PC-3 (cell line): Measurements from ENCODE around the gene PIAS4. TPM values are rescaled to one million over a fixed set of nuclear protein-coding genes. Genes with fewer than 3 reads are reported as not detected.

Experiments
- ATAC-seq: fragments of 200-7000 bp; cut with Tn5 transposase; 2 replicates; pipeline ENCODE4 v1.9.1; 2020; ENCODE audit warnings: mild to moderate bottlenecking, moderate library complexity
- BruUV-seq: library from RNA; stranded (reverse); fragments of 400-500 nt; replicated peaks from 2 replicates; lab custom pipeline; 2021; lab: Mats Ljungman, UMichigan
- CTCF ChIA-PET: fragments of 300-600 bp; sonication (Branson Sonifier 250); formaldehyde crosslinking; loops from one replicate; lab custom pipeline; 2022; ENCODE audit warnings: antibody characterized with exemption; lab: Charles Lee
- POLR2A ChIA-PET: fragments of 300-600 bp; sonication (Branson Sonifier 250); formaldehyde crosslinking; loops from one replicate; lab custom pipeline; 2022; ENCODE audit warnings: antibody characterized with exemption; ENCODE audit not compliant: unreplicated experiment; lab: Charles Lee
- DNase-seq: peaks from one replicate; pipeline ENCODE4 v3.0.0-alpha.2; 2015
- H2AFZ ChIP-seq: fragments of 300-600 bp; sonication (generic); 2 replicates; pipeline ENCODE4 v1.6.0; 2016; ENCODE audit warnings: antibody characterized with exemption, low read length
- H3F3A ChIP-seq: fragments of 300-600 bp; sonication (generic); one replicate; pipeline ENCODE4 v1.6.0; 2017; ENCODE audit warnings: antibody characterized with exemption, low read length, control low read depth, mild to moderate bottlenecking; ENCODE audit not compliant: unreplicated experiment
- H3K27ac ChIP-seq: fragments of 300-600 bp; sonication (generic); 2 replicates; pipeline ENCODE4 v1.5.1; 2016; ENCODE audit warnings: mild to moderate bottlenecking, low read length
- H3K27me3 ChIP-seq: fragments of 300-600 bp; sonication (generic); 2 replicates; pipeline ENCODE4 v1.6.1; 2016; ENCODE audit warnings: low read length, mixed read lengths
- H3K36me3 ChIP-seq: fragments of 300-600 bp; sonication (generic); 2 replicates; pipeline ENCODE4 v1.6.1; 2016; ENCODE audit warnings: low read depth, mixed run types, low read length, mixed read lengths
- H3K4me1 ChIP-seq: fragments of 300-600 bp; sonication (generic); 2 replicates; pipeline ENCODE4 v1.5.1; 2016; ENCODE audit warnings: low read length; ENCODE audit not compliant: insufficient read depth
- H3K4me2 ChIP-seq: fragments of 300-600 bp; sonication (generic); 2 replicates; pipeline ENCODE4 v1.6.0; 2016; ENCODE audit warnings: low read length
- H3K4me3 ChIP-seq: fragments of 300-600 bp; sonication (generic); 2 replicates; pipeline ENCODE4 v1.5.1; 2016; ENCODE audit warnings: mild to moderate bottlenecking, low read length, mixed read lengths
- H3K79me2 ChIP-seq: fragments of 300-600 bp; sonication (generic); 2 replicates; pipeline ENCODE4 v1.6.1; 2017; ENCODE audit warnings: low read length, mixed read lengths
- H3K9ac ChIP-seq: fragments of 300-600 bp; sonication (generic); 2 replicates; pipeline ENCODE4 v1.6.0; 2016; ENCODE audit warnings: mild to moderate bottlenecking, low read length
- H3K9me2 ChIP-seq: fragments of 300-600 bp; sonication (generic); replicated peaks from 2 replicates; pipeline ENCODE4 v1.6.1; 2016; ENCODE audit warnings: mixed run types, low read length, mixed read lengths
- H3K9me3 ChIP-seq: fragments of 300-600 bp; sonication (generic); 2 replicates; pipeline ENCODE4 v1.6.1; 2016; ENCODE audit warnings: low read length, mixed read lengths
- H4K20me1 ChIP-seq: fragments of 300-600 bp; sonication (generic); 2 replicates; pipeline ENCODE4 v1.6.1; 2016; ENCODE audit warnings: low read length, mixed read lengths
- EZH2 ChIP-seq: fragments of 300-600 bp; sonication (generic); IDR thresholded peaks from one replicate; pipeline ENCODE4 v1.6.1; 2017; ENCODE audit warnings: antibody characterized with exemption, mild to moderate bottlenecking, low read length; ENCODE audit not compliant: unreplicated experiment
- EZH2phosphoT487 ChIP-seq: fragments of 300-600 bp; sonication (generic); IDR thresholded peaks from 2 replicates; pipeline ENCODE4 v1.6.1; 2018; ENCODE audit warnings: mild to moderate bottlenecking, antibody characterized with exemption, low read length, borderline replicate concordance
- intact Hi-C: fragments of 100-400 bp; cut with micrococcal nuclease; formaldehyde crosslinking; loops from 2 replicates; pipeline ENCODE4 v1.9.0; 2023
- total RNA-seq: library from RNA; depleted of rRNA; stranded (reverse); fragments of >200 nt; gene quantifications from 2 replicates; pipeline ENCODE4 v1.2.3, GENCODE V29; 2014
- TF ChIP-seq, protein P1 (sequence below): fragments of 300-600 bp; sonication (generic); conservative IDR thresholded peaks from 2 replicates; pipeline ENCODE4 v1.5.1; 2017; ENCODE audit warnings: antibody characterized with exemption, low read depth, mild to moderate bottlenecking, low read length

PIAS4 gene
- total RNA-seq, 1 experiment from 2014 or later, result 21.0 TPM

DNA sequence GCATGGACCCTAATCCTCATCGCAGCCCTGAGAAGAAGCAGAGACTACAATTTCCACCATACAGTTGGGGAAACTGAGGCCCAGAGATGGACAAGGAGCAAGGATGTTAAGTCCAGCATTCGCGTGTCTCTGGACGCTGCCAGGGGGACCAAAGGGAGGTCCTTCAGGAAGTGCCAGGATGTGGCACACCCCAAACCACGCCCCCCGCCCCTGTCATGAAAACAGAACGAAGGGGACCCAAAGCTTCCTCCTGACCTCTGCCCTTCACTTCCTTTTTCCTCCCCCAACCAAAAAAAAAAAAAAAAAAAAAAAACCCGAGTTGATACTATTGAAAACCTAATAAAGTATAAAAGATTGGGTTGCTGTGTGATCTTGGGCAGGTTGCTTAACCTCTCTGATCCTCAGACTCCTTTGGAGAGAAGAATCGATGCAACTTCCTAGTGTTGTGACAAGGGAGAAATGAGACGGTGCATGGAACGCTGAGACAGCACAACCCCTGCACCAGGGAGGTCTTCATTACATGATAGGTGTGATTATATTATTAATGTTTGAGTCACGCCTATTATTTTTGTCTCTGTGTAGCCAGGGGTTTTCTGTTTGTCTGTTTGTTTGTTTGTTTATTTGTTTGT lies 61.9 kb downstream of the PIAS4 start:
- BruUV-seq, result no TSS peak
- Histone ChIP-seq H3K9ac (no peak overlapping the region), H3K9me3 (no peaks in the 10 kb centered on the region), H3K27ac (no peak overlapping the region), H3F3A (no peaks in the 10 kb centered on the region), H3K27me3 (no peaks in the 10 kb centered on the region), H3K4me2 (no peak overlapping the region), H3K9me2 (no peaks in the 10 kb centered on the region), H3K36me3 (no peaks in the 10 kb centered on the region), H3K4me1 (no peaks in the 10 kb centered on the region; the same call in 1 of the 2 replicates), H3K4me3 (no peak overlapping the region), H2AFZ (no peak overlapping the region), H4K20me1 (no peaks in the 10 kb centered on the region), H3K79me2 (peaks cover 7% of the 10 kb centered on the region)
- CTCF ChIA-PET, result no interaction called here
- DNase-seq, result no peak
- POLR2A ChIA-PET, result no interaction called here
- no peak for ATAC-seq
- TF ChIP-seq, protein P1, sequence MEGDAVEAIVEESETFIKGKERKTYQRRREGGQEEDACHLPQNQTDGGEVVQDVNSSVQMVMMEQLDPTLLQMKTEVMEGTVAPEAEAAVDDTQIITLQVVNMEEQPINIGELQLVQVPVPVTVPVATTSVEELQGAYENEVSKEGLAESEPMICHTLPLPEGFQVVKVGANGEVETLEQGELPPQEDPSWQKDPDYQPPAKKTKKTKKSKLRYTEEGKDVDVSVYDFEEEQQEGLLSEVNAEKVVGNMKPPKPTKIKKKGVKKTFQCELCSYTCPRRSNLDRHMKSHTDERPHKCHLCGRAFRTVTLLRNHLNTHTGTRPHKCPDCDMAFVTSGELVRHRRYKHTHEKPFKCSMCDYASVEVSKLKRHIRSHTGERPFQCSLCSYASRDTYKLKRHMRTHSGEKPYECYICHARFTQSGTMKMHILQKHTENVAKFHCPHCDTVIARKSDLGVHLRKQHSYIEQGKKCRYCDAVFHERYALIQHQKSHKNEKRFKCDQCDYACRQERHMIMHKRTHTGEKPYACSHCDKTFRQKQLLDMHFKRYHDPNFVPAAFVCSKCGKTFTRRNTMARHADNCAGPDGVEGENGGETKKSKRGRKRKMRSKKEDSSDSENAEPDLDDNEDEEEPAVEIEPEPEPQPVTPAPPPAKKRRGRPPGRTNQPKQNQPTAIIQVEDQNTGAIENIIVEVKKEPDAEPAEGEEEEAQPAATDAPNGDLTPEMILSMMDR, result no peak
- TF ChIP-seq EZH2 (no peak), EZH2phosphoT487 (no peak)
- intact Hi-C loops, result no loop called here

DNA sequence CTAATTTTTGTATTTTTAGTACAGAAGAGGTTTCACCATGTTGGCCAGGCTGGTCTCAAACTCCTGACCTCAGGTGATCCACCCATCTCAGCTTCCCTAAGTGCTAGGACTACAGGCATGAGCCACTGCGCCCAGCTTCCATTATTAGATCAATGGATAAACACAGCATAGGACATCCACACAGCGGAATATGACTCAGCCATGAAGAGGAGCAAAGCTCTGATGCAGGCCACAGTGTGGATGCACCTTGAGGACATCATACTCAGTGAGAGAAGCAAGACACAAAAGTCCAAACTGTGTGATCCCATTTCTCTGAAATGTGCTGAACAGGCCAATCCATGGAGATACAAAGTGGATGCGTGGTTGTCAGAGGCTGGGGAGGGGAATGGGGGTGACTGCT lies 64.1 kb downstream of the PIAS4 start:
- H3K79me2 ChIP-seq, result no peaks in the 10 kb centered on the region
- no peak for DNase-seq
- no peak overlapping the region for H3K27ac ChIP-seq
- no peak overlapping the region for H2AFZ ChIP-seq
- no peak overlapping the region for H3K4me2 ChIP-seq
- no peak for TF ChIP-seq EZH2phosphoT487
- TF ChIP-seq EZH2, result no peak
- H3F3A ChIP-seq, result no peaks in the 10 kb centered on the region
- H3K9me2 ChIP-seq, result no peaks in the 10 kb centered on the region
- ATAC-seq, result no peak
- BruUV-seq, result no TSS peak
- H3K36me3 ChIP-seq, result no peaks in the 10 kb centered on the region
- intact Hi-C loops, result no loop called here
- POLR2A ChIA-PET, result no interaction called here
- no peak overlapping the region for H3K9ac ChIP-seq
- no peaks in the 10 kb centered on the region for H4K20me1 ChIP-seq
- H3K4me3 ChIP-seq, result no peak overlapping the region
- H3K27me3 ChIP-seq, result no peaks in the 10 kb centered on the region
- CTCF ChIA-PET, result no interaction called here
- H3K4me1 ChIP-seq, result no peaks in the 10 kb centered on the region; the same call in 1 of the 2 replicates
- no peaks in the 10 kb centered on the region for H3K9me3 ChIP-seq

DNA sequence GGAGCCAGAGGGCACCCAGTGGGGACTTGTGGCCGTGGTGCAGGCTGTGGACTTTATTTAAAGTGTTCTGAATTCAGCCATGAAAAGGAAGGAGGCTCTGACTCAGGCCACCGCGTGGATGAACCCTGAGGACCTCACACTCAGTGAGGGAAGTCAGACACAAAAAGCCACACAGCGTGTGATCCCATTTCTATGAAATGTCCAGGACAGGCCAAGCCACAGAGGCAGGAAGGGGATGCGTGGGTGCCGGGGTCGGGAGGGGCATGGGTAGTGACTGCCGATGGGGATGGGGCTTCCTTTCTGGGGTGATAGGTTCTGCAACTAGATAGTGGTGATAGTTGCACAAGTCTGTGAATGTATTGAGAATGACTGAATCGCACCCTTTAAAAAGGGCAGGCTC lies 67.8 kb downstream of the PIAS4 start:
- H3K4me2 ChIP-seq, result no peak overlapping the region
- H3F3A ChIP-seq, result no peaks in the 10 kb centered on the region
- ChIA-PET POLR2A (no interaction called here), CTCF (no interaction called here)
- DNase-seq, result no peak
- no peaks in the 10 kb centered on the region for H3K9me2 ChIP-seq
- H3K27me3 ChIP-seq, result no peaks in the 10 kb centered on the region
- H3K9ac ChIP-seq, result no peak overlapping the region
- no peak for ATAC-seq
- H4K20me1 ChIP-seq, result no peaks in the 10 kb centered on the region
- no peaks in the 10 kb centered on the region for H3K9me3 ChIP-seq
- no peak overlapping the region for H3K27ac ChIP-seq
- no peak overlapping the region for H2AFZ ChIP-seq
- no peaks in the 10 kb centered on the region for H3K36me3 ChIP-seq
- intact Hi-C loops, result no loop called here
- BruUV-seq, result no TSS peak
- no peak overlapping the region for H3K4me3 ChIP-seq
- no peaks in the 10 kb centered on the region for H3K79me2 ChIP-seq
- H3K4me1 ChIP-seq, result no peaks in the 10 kb centered on the region
- TF ChIP-seq, protein P1, result no peak
- TF ChIP-seq EZH2phosphoT487 (no peak), EZH2 (no peak)
